GM12878 (cell line): ENCODE measurements around the gene SPIN1. TPM values are rescaled to one million over a fixed set of nuclear protein-coding genes. Genes with fewer than 3 reads are reported as not detected.

Source experiments
- JUNB ChIP-seq: IDR thresholded peaks from 2 replicates; pipeline ENCODE4 v1.6.1; 2016; ENCODE audit warnings: antibody characterized with exemption, mild to moderate bottlenecking
- REST ChIP-seq: IDR thresholded peaks from 2 replicates; pipeline ENCODE4 v1.6.1; 2012; ENCODE audit warnings: mild to moderate bottlenecking, low read depth, low read length
- USF2 ChIP-seq: IDR thresholded peaks from 2 replicates; pipeline ENCODE4 v1.6.1; 2011; ENCODE audit warnings: low read depth, low read length, improper control_type of control experiment, borderline replicate concordance
- ZBTB33 ChIP-seq: fragments of 450-650 bp; IDR thresholded peaks from 2 replicates; pipeline ENCODE4 v1.6.1; 2017; ENCODE audit warnings: mild to moderate bottlenecking
- ZNF592 ChIP-seq: fragments of 450-650 bp; IDR thresholded peaks from 2 replicates; pipeline ENCODE4 v1.6.1; 2017; ENCODE audit warnings: mild to moderate bottlenecking, moderate library complexity
- polyA plus RNA-seq, 11 experiments: library from polyadenylated mRNA; depleted of rRNA in 4 of 11; unstranded in 6 of 11; stranded (reverse) in 5 of 11; fragments of >200 nt; fragmentation: Nextera tagmentation in 4 of 11; fragmentation: Illumina TruSeq in 1 of 11; extraction: Ambion mirVana in 4 of 11; extraction: Trizol in 1 of 11; gene quantifications; 1 replicate in 1 of 11; 2 replicates in 10 of 11; pipeline versions ENCODE4 v1.2.1 to v1.2.3, GENCODE V29; 2011 to 2016; ENCODE audit warnings: inconsistent platforms in 2 of 11, missing spikeins in 2 of 11, low read depth in 1 of 11
- total RNA-seq, 4 experiments: library from RNA; depleted of rRNA in 3 of 4; stranded (reverse); fragments of >200 nt in 3 of 4; fragmentation: Illumina TruSeq in 1 of 4; extraction: Trizol in 1 of 4; gene quantifications; 2 replicates each; pipeline versions ENCODE4 v1.2.1 to v1.2.3, GENCODE V29; 2013 to 2021

SPIN1 gene
- total and polyA plus RNA-seq, 10 of the 15 experiments (the other 5 are each of a cell fraction or from before 2014, with no cell fraction given): 6.6 to 30.3 (median 17.1) TPM

- no peak for TF ChIP-seq ZNF592
- TF ChIP-seq USF2: no peak
- TF ChIP-seq JUNB: no peak
- TF ChIP-seq REST: no peak
- no peak for TF ChIP-seq ZBTB33
Observed at GRCh38 chr9:88527618-88528017, 139.4 kb downstream of the SPIN1 start (continued).

Other genes starting within 250 kb of the SPIN1 start
- gene SPATA31C2, start 250.0 kb upstream of the SPIN1 start, total RNA-seq (2014; rRNA removed): not detected in 2 replicates
- not detected in 2 replicates for gene SPATA31C2, start 250.0 kb upstream of the SPIN1 start, total RNA-seq (2014; rRNA removed; fragmentation: Illumina TruSeq; extraction: Trizol)
- gene SPATA31C2, start 250.0 kb upstream of the SPIN1 start, total RNA-seq (2021): not detected in 2 replicates
- not detected in 2 replicates for gene SPATA31C2, start 250.0 kb upstream of the SPIN1 start, polyA plus RNA-seq (2011; rRNA removed)
- not detected in 2 replicates for gene SPATA31C2, start 250.0 kb upstream of the SPIN1 start, polyA plus RNA-seq (2014; fragmentation: Illumina TruSeq; extraction: Trizol)
- not detected for gene SPATA31C2, start 250.0 kb upstream of the SPIN1 start, polyA plus RNA-seq (2014; fragmentation: Nextera tagmentation; extraction: Ambion mirVana)
- not detected in 2 replicates for gene SPATA31C2, start 250.0 kb upstream of the SPIN1 start, polyA plus RNA-seq (2014; rRNA removed)
- not detected for gene SPATA31C2, start 250.0 kb upstream of the SPIN1 start, polyA plus RNA-seq (2016; fragmentation: Nextera tagmentation; extraction: Ambion mirVana)
- not detected in 2 replicates for gene NXNL2, start 146.7 kb downstream of the SPIN1 start, total RNA-seq (2014; rRNA removed)
- not detected in 2 replicates for gene NXNL2, start 146.7 kb downstream of the SPIN1 start, total RNA-seq (2014; rRNA removed; fragmentation: Illumina TruSeq; extraction: Trizol)
- not detected in 2 replicates for gene NXNL2, start 146.7 kb downstream of the SPIN1 start, total RNA-seq (2021)
- not detected in 2 replicates for gene NXNL2, start 146.7 kb downstream of the SPIN1 start, polyA plus RNA-seq (2011; rRNA removed)
- not detected in 2 replicates for gene NXNL2, start 146.7 kb downstream of the SPIN1 start, polyA plus RNA-seq (2014; fragmentation: Illumina TruSeq; extraction: Trizol)
- not detected for gene NXNL2, start 146.7 kb downstream of the SPIN1 start, polyA plus RNA-seq (2014; fragmentation: Nextera tagmentation; extraction: Ambion mirVana)
- gene NXNL2, start 146.7 kb downstream of the SPIN1 start, polyA plus RNA-seq (2014; rRNA removed): not detected in 2 replicates
- gene NXNL2, start 146.7 kb downstream of the SPIN1 start, polyA plus RNA-seq (2016; fragmentation: Nextera tagmentation; extraction: Ambion mirVana): not detected